Measurements from ENCODE around the gene ACSM6. TPM values are rescaled to one million over a fixed set of nuclear protein-coding genes. Genes with fewer than 3 reads are reported as not detected.

ACSM6 gene
- polyA plus RNA-seq, 1 experiment = not detected

DNA sequence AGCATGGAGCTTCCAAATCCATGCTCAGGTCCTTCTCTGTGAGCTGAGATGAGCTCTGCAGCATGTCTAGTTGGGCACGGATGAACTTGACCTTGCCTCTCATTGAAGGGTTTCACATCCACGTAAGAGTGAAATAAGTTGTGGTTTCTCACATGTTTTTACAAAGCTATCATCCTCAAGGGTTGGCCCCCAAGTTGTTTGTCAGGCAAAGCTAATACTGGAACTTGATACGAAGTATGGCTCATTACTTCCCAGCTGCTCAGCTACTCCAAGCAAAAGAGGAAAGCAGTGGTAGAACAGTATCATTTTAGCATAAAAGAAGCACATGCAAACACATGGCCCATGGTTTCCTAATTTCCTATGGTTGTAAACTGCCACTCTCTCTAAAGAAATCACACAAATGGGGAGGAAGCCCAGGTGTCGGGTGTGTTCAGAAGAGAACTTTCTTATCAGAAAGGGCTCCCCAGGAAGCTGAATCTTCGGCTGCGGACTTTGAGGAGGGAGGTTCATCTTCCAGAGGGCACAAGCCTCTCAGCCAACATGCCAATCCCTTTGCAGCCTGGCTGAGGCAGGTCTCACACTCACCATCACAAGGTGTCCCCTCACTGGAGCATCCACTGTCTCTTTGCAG lies 51.5 kb downstream of the ACSM6 start:
- Histone ChIP-seq H3K27me3 (ENCODE audit: control insufficient read depth, insufficient read depth, low read length) (no peaks in the 10 kb centered on the region), H3K36me3 (ENCODE audit: control insufficient read depth, insufficient read depth, low read length) (peaks cover 14% of the 10 kb centered on the region), H3K4me3 (ENCODE audit: low read depth, low read length) (no peak overlapping the region)
- CTCF ChIA-PET = interaction anchor here (0.6 to 10.1 kb wide), 24 partner anchors 9 to 174 kb away, joined by 3 to 322 read pairs (median 6); no protein-coding TSS in a partner anchor
- TF ChIP-seq, protein P1, sequence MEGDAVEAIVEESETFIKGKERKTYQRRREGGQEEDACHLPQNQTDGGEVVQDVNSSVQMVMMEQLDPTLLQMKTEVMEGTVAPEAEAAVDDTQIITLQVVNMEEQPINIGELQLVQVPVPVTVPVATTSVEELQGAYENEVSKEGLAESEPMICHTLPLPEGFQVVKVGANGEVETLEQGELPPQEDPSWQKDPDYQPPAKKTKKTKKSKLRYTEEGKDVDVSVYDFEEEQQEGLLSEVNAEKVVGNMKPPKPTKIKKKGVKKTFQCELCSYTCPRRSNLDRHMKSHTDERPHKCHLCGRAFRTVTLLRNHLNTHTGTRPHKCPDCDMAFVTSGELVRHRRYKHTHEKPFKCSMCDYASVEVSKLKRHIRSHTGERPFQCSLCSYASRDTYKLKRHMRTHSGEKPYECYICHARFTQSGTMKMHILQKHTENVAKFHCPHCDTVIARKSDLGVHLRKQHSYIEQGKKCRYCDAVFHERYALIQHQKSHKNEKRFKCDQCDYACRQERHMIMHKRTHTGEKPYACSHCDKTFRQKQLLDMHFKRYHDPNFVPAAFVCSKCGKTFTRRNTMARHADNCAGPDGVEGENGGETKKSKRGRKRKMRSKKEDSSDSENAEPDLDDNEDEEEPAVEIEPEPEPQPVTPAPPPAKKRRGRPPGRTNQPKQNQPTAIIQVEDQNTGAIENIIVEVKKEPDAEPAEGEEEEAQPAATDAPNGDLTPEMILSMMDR (IDR thresholded peaks at IDR 0.05; ENCODE audit: insufficient read depth, low read depth, low read length) = no peak
- DNase-seq (ENCODE audit: low read depth) = no peak
- POLR2A ChIA-PET = no interaction called here

DNA sequence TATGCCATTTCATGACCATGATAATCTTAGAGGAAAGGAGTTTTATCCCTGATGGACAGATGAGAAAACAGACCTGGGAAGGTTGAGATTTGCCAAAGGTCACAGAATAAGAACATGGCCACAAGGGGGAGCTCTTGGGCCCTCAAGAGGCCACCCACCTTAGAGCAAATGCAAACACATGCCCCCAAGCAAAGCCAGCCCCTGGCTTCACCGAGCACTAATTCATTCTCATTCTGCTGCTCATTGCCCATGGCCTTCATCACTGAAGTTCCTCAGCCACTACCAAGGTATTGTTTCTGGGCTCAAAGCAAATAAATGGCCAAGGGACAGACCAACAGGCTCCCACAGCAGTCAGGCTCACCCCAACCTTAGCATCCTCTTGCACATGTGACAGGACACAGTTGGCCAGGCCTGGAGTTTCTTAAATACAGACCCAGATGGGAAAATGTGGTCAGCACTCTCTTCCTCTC lies 52.6 kb downstream of the ACSM6 start:
- Histone ChIP-seq H3K36me3 (ENCODE audit: control insufficient read depth, insufficient read depth, low read length) (peaks cover 14% of the 10 kb centered on the region), H3K27me3 (ENCODE audit: control insufficient read depth, insufficient read depth, low read length) (no peaks in the 10 kb centered on the region), H3K4me3 (ENCODE audit: low read depth, low read length) (no peak overlapping the region)
- TF ChIP-seq, protein P1 (IDR thresholded peaks at IDR 0.05; ENCODE audit: insufficient read depth, low read depth, low read length) = peak; percentile 81
- ChIA-PET CTCF (interaction anchor here (0.7 to 10.1 kb wide), 40 partner anchors 10 to 178 kb away, joined by 3 to 322 read pairs (median 4); no protein-coding TSS in a partner anchor), POLR2A (interaction anchor here (0.8 kb wide), 1 partner anchor 28 kb away, joined by 3 read pairs; no protein-coding TSS in a partner anchor)
- no peak for DNase-seq (ENCODE audit: low read depth)

DNA sequence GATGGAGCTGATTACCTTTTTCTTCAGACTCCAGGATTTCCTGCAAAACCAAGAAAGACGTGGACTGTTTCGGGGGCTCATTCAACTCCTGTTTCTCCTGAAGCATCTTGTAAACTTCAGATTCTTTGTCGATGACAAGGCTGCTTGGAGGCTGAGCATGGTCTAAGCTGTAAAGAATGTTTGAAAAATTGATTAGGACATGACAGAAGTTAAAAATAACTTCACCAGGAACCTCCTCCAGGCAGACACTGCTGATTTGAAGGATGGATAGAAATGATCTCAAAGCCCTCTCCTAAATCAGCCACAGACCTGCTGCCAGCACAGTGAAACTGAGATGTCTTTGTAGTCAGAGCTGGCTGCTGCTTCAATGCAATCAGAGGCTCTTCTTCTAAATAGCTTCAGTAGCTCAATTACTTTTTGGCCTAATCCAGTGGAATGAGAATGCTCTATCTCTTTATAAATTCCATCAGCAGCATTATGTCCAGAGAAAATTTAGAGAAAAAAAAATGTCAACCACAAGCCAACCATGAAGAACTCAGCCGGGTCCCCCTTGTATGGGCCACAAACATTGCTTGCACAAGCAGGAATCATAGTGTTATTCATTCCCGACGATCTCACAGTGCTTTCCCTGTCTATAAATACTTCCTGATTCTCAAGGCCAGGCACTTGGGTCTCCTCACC lies 53.3 kb downstream of the ACSM6 start:
- Histone ChIP-seq H3K4me3 (ENCODE audit: low read depth, low read length) (no peak overlapping the region), H3K27me3 (ENCODE audit: control insufficient read depth, insufficient read depth, low read length) (no peaks in the 10 kb centered on the region), H3K36me3 (ENCODE audit: control insufficient read depth, insufficient read depth, low read length) (peaks cover 14% of the 10 kb centered on the region)
- DNase-seq (ENCODE audit: low read depth) = no peak
- POLR2A ChIA-PET = interaction anchor here (0.8 kb wide), 1 partner anchor 29 kb away, joined by 3 read pairs; no protein-coding TSS in a partner anchor
- CTCF ChIA-PET = interaction anchor here (0.7 to 10.1 kb wide), 33 partner anchors 10 to 177 kb away, joined by 3 to 322 read pairs (median 4); no protein-coding TSS in a partner anchor
- TF ChIP-seq, protein P1 (IDR thresholded peaks at IDR 0.05; ENCODE audit: insufficient read depth, low read depth, low read length) = no peak

DNA sequence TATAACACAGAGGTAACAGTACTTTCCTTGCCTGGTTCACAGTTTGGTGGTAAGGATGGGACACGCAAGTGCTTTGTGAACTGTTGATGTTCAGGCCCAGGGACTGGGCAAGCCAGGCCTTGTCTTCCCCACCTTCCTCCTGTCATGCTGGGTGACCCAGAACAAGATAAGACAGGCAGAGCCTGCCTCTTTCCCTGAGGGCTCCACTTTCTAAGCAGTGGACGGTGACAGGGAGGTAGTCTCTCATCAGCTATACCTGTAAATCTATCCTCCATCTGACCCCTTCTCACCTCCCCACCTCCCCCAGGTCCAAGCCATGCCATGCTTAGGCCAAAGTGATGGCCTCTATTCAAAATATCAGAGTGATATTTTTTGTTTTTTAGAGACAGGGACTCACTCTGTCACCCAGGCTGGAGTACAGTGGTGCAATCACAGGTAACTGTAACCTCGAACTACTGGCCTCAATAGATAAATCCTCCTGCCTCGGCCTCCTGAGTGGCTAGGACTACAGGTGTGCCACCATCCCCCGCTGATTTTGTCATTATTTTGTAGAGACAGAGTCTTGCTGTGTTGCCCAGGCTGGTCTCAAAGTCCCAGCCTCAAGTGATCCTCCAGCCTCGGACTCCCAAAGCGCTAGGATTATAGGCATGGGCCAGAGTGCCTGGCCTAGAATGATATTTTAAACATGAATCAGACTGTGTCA lies 54.0 kb downstream of the ACSM6 start:
- no peak for DNase-seq (ENCODE audit: low read depth)
- TF ChIP-seq, protein P1 (IDR thresholded peaks at IDR 0.05; ENCODE audit: insufficient read depth, low read depth, low read length) = no peak
- POLR2A ChIA-PET = no interaction called here
- H3K27me3 ChIP-seq (ENCODE audit: control insufficient read depth, insufficient read depth, low read length) = no peaks in the 10 kb centered on the region
- no peak overlapping the region for H3K4me3 ChIP-seq (ENCODE audit: low read depth, low read length)
- peaks cover 14% of the 10 kb centered on the region for H3K36me3 ChIP-seq (ENCODE audit: control insufficient read depth, insufficient read depth, low read length)
- CTCF ChIA-PET = interaction anchor here (1.1 to 10.1 kb wide), 7 partner anchors 26 to 112 kb away, joined by 4 to 322 read pairs (median 7); no protein-coding TSS in a partner anchor

Data from BJ (cell line).